Activated CD8-positive, alpha-beta memory T cell treated with anti-CD3 and anti-CD28 coated beads, Interleukin-2, amount 10 ng/mL, durations not matched to agents 7 days and 5 days (primary cell): ENCODE results near the gene CDCP2. TPM values are rescaled to one million over a fixed set of nuclear protein-coding genes. Genes with fewer than 3 reads are reported as not detected.

ENCODE experiments used
- ATAC-seq: fragments of 150-1000 bp; cut with Tn5 transposase; one replicate; pipeline ENCODE4 v1.10.0; 2021; ENCODE audit warnings: moderate library complexity
- CTCF ChIA-PET: fragments of 350-600 bp; sonication (Branson Sonifier 250); formaldehyde crosslinking; loops from one replicate; lab custom pipeline; 2021; ENCODE audit warnings: antibody characterized with exemption; lab: Charles Lee
- DNase-seq: peaks from one replicate; pipeline ENCODE4 v3.0.0-alpha.2; 2020
- H3K27ac Mint-ChIP-seq: one replicate; pipeline ENCODE4 v1.8.0; 2021; ENCODE audit warnings: mild to moderate bottlenecking, mixed read lengths
- H3K27me3 Mint-ChIP-seq: one replicate; pipeline ENCODE4 v1.8.0; 2021; ENCODE audit warnings: mixed read lengths
- H3K36me3 Mint-ChIP-seq: one replicate; pipeline ENCODE4 v1.8.0; 2021; ENCODE audit warnings: mild to moderate bottlenecking, mixed read lengths
- H3K4me1 Mint-ChIP-seq: one replicate; pipeline ENCODE4 v1.8.0; 2021; ENCODE audit warnings: mixed read lengths
- H3K4me3 Mint-ChIP-seq: one replicate; pipeline ENCODE4 v1.8.0; 2021; ENCODE audit warnings: mild to moderate bottlenecking, moderate library complexity, mixed read lengths
- H3K9me3 Mint-ChIP-seq: one replicate; pipeline ENCODE4 v1.8.0; 2022; ENCODE audit warnings: low read depth, mixed read lengths
- total RNA-seq, 2 experiments: library from RNA; stranded (reverse); gene quantifications; one replicate each; pipeline ENCODE4 v1.2.3, GENCODE V29; 2021

CDCP2 gene
- total RNA-seq, 2 experiments from 2014 or later: 0.09 TPM; not detected in 1

GRCh38 chr1:54125386-54126070 is 27.3 kb downstream of the CDCP2 start:
- Mint-ChIP-seq H3K36me3 (no peaks in the 10 kb centered on the region), H3K27me3 (peaks cover 12% of the 10 kb centered on the region), H3K4me3 (no peak overlapping the region), H3K9me3 (no peaks in the 10 kb centered on the region), H3K27ac (no peak overlapping the region), H3K4me1 (peaks cover 11% of the 10 kb centered on the region)
- ATAC-seq (no peak), DNase-seq (no peak)
- CTCF ChIA-PET: interaction anchor here (0.6 to 3.2 kb wide), 3 partner anchors 9 to 364 kb away, joined by 3 to 11 read pairs (median 4); no protein-coding TSS in a partner anchor

GRCh38 chr1:54124906-54125305 is 27.9 kb downstream of the CDCP2 start:
- CTCF ChIA-PET: interaction anchor here (1.4 to 3.2 kb wide), 2 partner anchors 10 to 364 kb away, joined by 3 to 11 read pairs; no protein-coding TSS in a partner anchor
- DNase-seq (no peak), ATAC-seq (no peak)
- no peak overlapping the region for H3K4me3 Mint-ChIP-seq
- H3K4me1 Mint-ChIP-seq: peaks cover 11% of the 10 kb centered on the region
- H3K27me3 Mint-ChIP-seq: peaks cover 10% of the 10 kb centered on the region
- H3K27ac Mint-ChIP-seq: no peak overlapping the region
- H3K36me3 Mint-ChIP-seq: no peaks in the 10 kb centered on the region
- no peaks in the 10 kb centered on the region for H3K9me3 Mint-ChIP-seq

GRCh38 chr1:54124472-54124871 is 28.3 kb downstream of the CDCP2 start:
- no peak for ATAC-seq
- peaks cover 10% of the 10 kb centered on the region for H3K27me3 Mint-ChIP-seq
- CTCF ChIA-PET: interaction anchor here (1.4 to 3.2 kb wide), 2 partner anchors 9 to 365 kb away, joined by 3 to 11 read pairs; no protein-coding TSS in a partner anchor
- DNase-seq: no peak
- peaks cover 11% of the 10 kb centered on the region for H3K4me1 Mint-ChIP-seq
- no peak overlapping the region for H3K27ac Mint-ChIP-seq
- H3K4me3 Mint-ChIP-seq: no peak overlapping the region
- no peaks in the 10 kb centered on the region for H3K9me3 Mint-ChIP-seq
- H3K36me3 Mint-ChIP-seq: no peaks in the 10 kb centered on the region

GRCh38 chr1:54122992-54123391 is 29.8 kb downstream of the CDCP2 start:
- DNase-seq: no peak
- H3K36me3 Mint-ChIP-seq: no peaks in the 10 kb centered on the region
- H3K9me3 Mint-ChIP-seq: no peaks in the 10 kb centered on the region
- H3K27me3 Mint-ChIP-seq: peaks cover 10% of the 10 kb centered on the region
- no peak for ATAC-seq
- CTCF ChIA-PET: interaction anchor here (0.9 to 2.9 kb wide), 3 partner anchors 49 to 393 kb away, joined by 3 to 29 read pairs (median 3); no protein-coding TSS in a partner anchor
- H3K4me1 Mint-ChIP-seq: peaks cover 11% of the 10 kb centered on the region
- H3K27ac Mint-ChIP-seq: no peak overlapping the region
- H3K4me3 Mint-ChIP-seq: no peak overlapping the region

- peaks cover 6% of the 10 kb centered on the region for H3K27me3 Mint-ChIP-seq
- CTCF ChIA-PET: interaction anchor here (0.6 to 2.9 kb wide), 6 partner anchors 49 to 393 kb away, joined by 3 to 29 read pairs (median 5); partner anchors contain the start of genes CYB5RL and MRPL37
Observed at GRCh38 chr1:54122135-54122751, 30.6 kb downstream of the CDCP2 start.

GRCh38 chr1:54121482-54122134 is 31.2 kb downstream of the CDCP2 start:
- Mint-ChIP-seq H3K4me1 (peaks cover 11% of the 10 kb centered on the region), H3K4me3 (no peak overlapping the region), H3K27me3 (peaks cover 6% of the 10 kb centered on the region), H3K36me3 (no peaks in the 10 kb centered on the region), H3K27ac (no peak overlapping the region), H3K9me3 (no peaks in the 10 kb centered on the region)
- CTCF ChIA-PET: interaction anchor here (0.6 to 2.9 kb wide), 10 partner anchors 14 to 689 kb away, joined by 3 to 29 read pairs (median 4); partner anchors contain the start of genes CYB5RL and MRPL37
- DNase-seq (peak; percentile 78), ATAC-seq (peak; percentile 87)

More at GRCh38 chr1:54122135-54122751, 30.6 kb downstream of the CDCP2 start:
- no peak overlapping the region for H3K4me3 Mint-ChIP-seq
- H3K36me3 Mint-ChIP-seq: no peaks in the 10 kb centered on the region
- no peaks in the 10 kb centered on the region for H3K9me3 Mint-ChIP-seq
- DNase-seq: no peak
- no peak overlapping the region for H3K27ac Mint-ChIP-seq
- no peak for ATAC-seq
- H3K4me1 Mint-ChIP-seq: peaks cover 11% of the 10 kb centered on the region

- peaks cover 11% of the 10 kb centered on the region for H3K4me1 Mint-ChIP-seq
- H3K27me3 Mint-ChIP-seq: peaks cover 6% of the 10 kb centered on the region
- no peaks in the 10 kb centered on the region for H3K36me3 Mint-ChIP-seq
- DNase-seq: no peak
- no peaks in the 10 kb centered on the region for H3K9me3 Mint-ChIP-seq
- CTCF ChIA-PET: interaction anchor here (0.6 to 2.9 kb wide), 8 partner anchors 13 to 690 kb away, joined by 3 to 29 read pairs (median 5); partner anchors contain the start of genes CYB5RL and MRPL37
- ATAC-seq: no peak
- no peak overlapping the region for H3K27ac Mint-ChIP-seq
- H3K4me3 Mint-ChIP-seq: no peak overlapping the region
Observed at GRCh38 chr1:54120698-54121481, 31.9 kb downstream of the CDCP2 start.

- CTCF ChIA-PET: interaction anchor here (2.9 kb wide), 1 partner anchor 369 kb away, joined by 29 read pairs; no protein-coding TSS in a partner anchor
Observed at GRCh38 chr1:54120018-54120697, 32.6 kb downstream of the CDCP2 start.

GRCh38 chr1:54118704-54119103 is 34.1 kb downstream of the CDCP2 start:
- no peak for DNase-seq
- ATAC-seq: no peak
- CTCF ChIA-PET: interaction anchor here (0.8 to 1.7 kb wide), 2 partner anchors 368 to 371 kb away, joined by 5 to 6 read pairs; no protein-coding TSS in a partner anchor
- Mint-ChIP-seq H3K36me3 (no peaks in the 10 kb centered on the region), H3K9me3 (no peaks in the 10 kb centered on the region), H3K27ac (no peak overlapping the region), H3K4me1 (peaks cover 4% of the 10 kb centered on the region), H3K4me3 (no peak overlapping the region), H3K27me3 (peaks cover 6% of the 10 kb centered on the region)

More at GRCh38 chr1:54120018-54120697, 32.6 kb downstream of the CDCP2 start:
- Mint-ChIP-seq H3K9me3 (no peaks in the 10 kb centered on the region), H3K36me3 (no peaks in the 10 kb centered on the region), H3K4me1 (peaks cover 7% of the 10 kb centered on the region), H3K27ac (no peak overlapping the region), H3K27me3 (peaks cover 6% of the 10 kb centered on the region), H3K4me3 (no peak overlapping the region)
- no peak for DNase-seq
- ATAC-seq: no peak

GRCh38 chr1:54117815-54118563 is 34.8 kb downstream of the CDCP2 start:
- H3K4me3 Mint-ChIP-seq: no peak overlapping the region
- no peak overlapping the region for H3K27ac Mint-ChIP-seq
- H3K27me3 Mint-ChIP-seq: peaks cover 6% of the 10 kb centered on the region
- DNase-seq (no peak), ATAC-seq (no peak)
- H3K36me3 Mint-ChIP-seq: no peaks in the 10 kb centered on the region
- no peaks in the 10 kb centered on the region for H3K9me3 Mint-ChIP-seq
- CTCF ChIA-PET: interaction anchor here (0.8 to 1.7 kb wide), 2 partner anchors 369 to 372 kb away, joined by 5 to 6 read pairs; no protein-coding TSS in a partner anchor
- peaks cover 4% of the 10 kb centered on the region for H3K4me1 Mint-ChIP-seq

GRCh38 chr1:54115520-54115919 is 37.3 kb downstream of the CDCP2 start:
- Mint-ChIP-seq H3K4me3 (no peak overlapping the region), H3K27me3 (no peaks in the 10 kb centered on the region), H3K36me3 (no peaks in the 10 kb centered on the region), H3K27ac (no peak overlapping the region), H3K4me1 (no peaks in the 10 kb centered on the region), H3K9me3 (no peaks in the 10 kb centered on the region)
- ATAC-seq (no peak), DNase-seq (no peak)
- CTCF ChIA-PET: interaction anchor here (0.8 to 1.2 kb wide), 2 partner anchors 9 to 374 kb away, joined by 3 to 5 read pairs; no protein-coding TSS in a partner anchor
